ENCODE measurements around the gene PER2. TPM values are rescaled to one million over a fixed set of nuclear protein-coding genes. Genes with fewer than 3 reads are reported as not detected.

Gene PER2
- total RNA-seq, 4 donors from 2014 or later: 5.3 to 36.4 (median 15.4) TPM

DNA sequence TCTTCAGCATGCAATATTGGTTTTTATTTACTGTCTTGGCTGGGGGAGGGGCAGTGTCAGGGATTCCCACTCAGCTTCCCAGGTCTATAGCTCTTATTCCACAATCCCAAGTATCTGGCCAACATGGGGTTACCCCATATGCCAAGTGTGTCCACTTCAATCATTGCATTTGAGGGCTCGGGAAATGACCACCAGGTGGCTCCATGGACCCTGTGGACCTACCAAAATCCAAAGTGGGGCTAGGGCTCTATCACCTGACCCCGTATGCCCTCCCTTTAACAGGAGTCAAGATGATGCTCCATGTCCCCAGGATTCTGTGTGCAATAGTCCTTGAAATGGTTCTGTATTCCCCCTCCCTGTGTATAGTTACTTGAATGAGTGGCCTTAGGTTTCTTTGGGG lies 19.8 kb upstream of the PER2 start:
- TF ChIP-seq, protein P1, sequence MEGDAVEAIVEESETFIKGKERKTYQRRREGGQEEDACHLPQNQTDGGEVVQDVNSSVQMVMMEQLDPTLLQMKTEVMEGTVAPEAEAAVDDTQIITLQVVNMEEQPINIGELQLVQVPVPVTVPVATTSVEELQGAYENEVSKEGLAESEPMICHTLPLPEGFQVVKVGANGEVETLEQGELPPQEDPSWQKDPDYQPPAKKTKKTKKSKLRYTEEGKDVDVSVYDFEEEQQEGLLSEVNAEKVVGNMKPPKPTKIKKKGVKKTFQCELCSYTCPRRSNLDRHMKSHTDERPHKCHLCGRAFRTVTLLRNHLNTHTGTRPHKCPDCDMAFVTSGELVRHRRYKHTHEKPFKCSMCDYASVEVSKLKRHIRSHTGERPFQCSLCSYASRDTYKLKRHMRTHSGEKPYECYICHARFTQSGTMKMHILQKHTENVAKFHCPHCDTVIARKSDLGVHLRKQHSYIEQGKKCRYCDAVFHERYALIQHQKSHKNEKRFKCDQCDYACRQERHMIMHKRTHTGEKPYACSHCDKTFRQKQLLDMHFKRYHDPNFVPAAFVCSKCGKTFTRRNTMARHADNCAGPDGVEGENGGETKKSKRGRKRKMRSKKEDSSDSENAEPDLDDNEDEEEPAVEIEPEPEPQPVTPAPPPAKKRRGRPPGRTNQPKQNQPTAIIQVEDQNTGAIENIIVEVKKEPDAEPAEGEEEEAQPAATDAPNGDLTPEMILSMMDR (IDR thresholded peaks at IDR 0.05): no peak
- DNase-seq (ENCODE audit: low spot score) (no peak), ATAC-seq (ENCODE audit: low FRiP score) (no peak)

- ATAC-seq (ENCODE audit: low FRiP score): no peak
- TF ChIP-seq, protein P1 (IDR thresholded peaks at IDR 0.05): no peak
- no peak for DNase-seq (ENCODE audit: low spot score)
Observed at GRCh38 chr2:238306672-238306998, 18.2 kb upstream of the PER2 start.

DNA sequence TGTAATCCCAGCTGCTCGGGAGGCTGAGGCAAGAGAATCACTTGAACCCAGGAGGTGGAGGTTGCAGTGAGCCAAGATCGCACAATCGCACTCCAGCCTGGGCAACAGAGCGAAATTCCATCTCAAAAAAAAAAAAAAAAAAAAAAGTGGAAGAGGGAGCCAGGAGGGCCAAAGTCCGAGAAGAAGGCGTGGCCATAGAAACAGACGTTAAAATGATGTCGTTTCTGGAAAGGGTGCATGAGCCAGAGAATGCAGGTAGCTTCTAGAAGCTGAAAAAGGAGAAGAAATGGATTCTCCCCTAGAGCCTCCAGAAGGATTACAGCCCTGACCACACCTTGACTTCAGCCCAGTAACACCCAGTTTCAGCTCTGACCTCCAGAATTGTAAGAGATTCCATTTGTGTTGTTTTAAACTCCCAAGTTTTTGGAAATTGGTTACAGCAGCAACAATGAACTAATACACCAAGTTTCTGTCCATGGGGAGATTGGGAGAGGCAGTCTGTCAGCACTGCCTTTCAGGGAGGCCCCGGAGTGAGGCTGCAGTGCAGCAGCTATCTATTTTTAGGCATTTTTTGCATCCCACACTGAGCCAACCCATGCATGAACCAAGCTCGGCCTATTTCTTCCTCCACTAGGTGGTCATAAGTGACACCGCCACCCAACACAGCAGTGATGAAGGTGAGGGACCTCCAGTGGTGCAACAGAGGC lies 17.7 kb upstream of the PER2 start:
- no peak for ATAC-seq (ENCODE audit: low FRiP score)
- TF ChIP-seq, protein P1 (IDR thresholded peaks at IDR 0.05): no peak

GRCh38 chr2:238305092-238305862 lies 16.9 kb upstream of the PER2 start:
- TF ChIP-seq, protein P1 (IDR thresholded peaks at IDR 0.05): no peak
- no peak for DNase-seq (ENCODE audit: low spot score)
- ATAC-seq (ENCODE audit: low FRiP score): peak; percentile 5

More for the DNA sequence above, 17.7 kb upstream of the PER2 start:
- DNase-seq (ENCODE audit: low spot score): no peak

- TF ChIP-seq, protein P1 (IDR thresholded peaks at IDR 0.05): no peak
- no peak for DNase-seq (ENCODE audit: low spot score)
Observed at GRCh38 chr2:238304116-238304515, 15.7 kb upstream of the PER2 start.

DNA sequence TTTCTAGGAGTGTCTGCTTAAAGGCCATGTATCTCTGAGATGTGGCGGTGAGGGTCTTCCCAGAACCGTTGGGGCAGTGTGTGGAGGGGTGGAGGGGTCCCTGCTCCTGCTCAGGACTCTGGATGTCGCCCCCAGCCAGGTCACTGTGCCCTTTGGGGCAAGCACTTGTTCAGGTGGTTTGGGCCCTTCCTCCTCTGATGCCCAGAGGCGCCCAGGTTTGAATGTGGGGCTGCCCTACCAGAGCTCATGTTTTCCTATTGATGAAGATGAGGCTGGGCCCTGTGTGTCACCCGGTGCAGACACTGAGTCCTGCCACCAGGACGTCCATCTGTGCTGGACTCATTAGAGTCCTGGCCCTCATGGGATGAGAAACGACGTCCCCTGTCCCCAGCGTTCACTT lies 14.3 kb upstream of the PER2 start:
- ATAC-seq (ENCODE audit: low FRiP score) (no peak), DNase-seq (ENCODE audit: low spot score) (no peak)
- TF ChIP-seq, protein P1 (IDR thresholded peaks at IDR 0.05): no peak

More at GRCh38 chr2:238304116-238304515, 15.7 kb upstream of the PER2 start:
- no peak for ATAC-seq (ENCODE audit: low FRiP score)

GRCh38 chr2:238302087-238302486 lies 13.7 kb upstream of the PER2 start:
- TF ChIP-seq, protein P1 (IDR thresholded peaks at IDR 0.05): no peak
- no peak for ATAC-seq (ENCODE audit: low FRiP score)
- DNase-seq (ENCODE audit: low spot score): no peak
